AML-193 (cell line): ENCODE measurements around the gene OPCML.

Experiments used
- DNase-seq, 2 experiments: peaks; one replicate each; lab custom pipeline; 2025; lab: John Stamatoyannopoulos, UW

OPCML gene

GRCh38 chr11:133291780-133292179, 240.5 kb downstream of the OPCML start:
- DNase-seq: no peak

DNA sequence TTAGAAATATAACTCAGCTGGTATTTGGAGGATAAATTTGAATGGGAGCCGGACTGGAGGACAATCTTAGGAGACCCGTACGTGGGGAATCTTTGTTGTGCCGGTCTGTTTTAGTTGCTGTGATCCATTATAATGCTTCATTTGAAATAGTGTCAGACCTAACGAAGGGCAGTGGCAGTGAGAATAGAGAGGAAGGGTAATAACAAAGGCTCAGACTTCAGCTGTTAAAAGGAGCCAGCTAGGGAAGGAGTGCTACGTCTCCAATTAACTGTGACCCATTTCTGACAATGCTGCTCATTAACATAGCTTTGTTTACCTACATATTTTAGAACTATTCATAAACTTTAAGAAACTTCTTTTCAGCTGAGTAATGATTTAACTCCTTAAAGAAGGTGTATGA, 246.9 kb downstream of the OPCML start:
- no peak for DNase-seq

GRCh38 chr11:133284156-133284555, 248.1 kb downstream of the OPCML start:
- DNase-seq: no peak

GRCh38 chr11:133277886-133278285, 254.4 kb downstream of the OPCML start:
- DNase-seq: no peak

DNA sequence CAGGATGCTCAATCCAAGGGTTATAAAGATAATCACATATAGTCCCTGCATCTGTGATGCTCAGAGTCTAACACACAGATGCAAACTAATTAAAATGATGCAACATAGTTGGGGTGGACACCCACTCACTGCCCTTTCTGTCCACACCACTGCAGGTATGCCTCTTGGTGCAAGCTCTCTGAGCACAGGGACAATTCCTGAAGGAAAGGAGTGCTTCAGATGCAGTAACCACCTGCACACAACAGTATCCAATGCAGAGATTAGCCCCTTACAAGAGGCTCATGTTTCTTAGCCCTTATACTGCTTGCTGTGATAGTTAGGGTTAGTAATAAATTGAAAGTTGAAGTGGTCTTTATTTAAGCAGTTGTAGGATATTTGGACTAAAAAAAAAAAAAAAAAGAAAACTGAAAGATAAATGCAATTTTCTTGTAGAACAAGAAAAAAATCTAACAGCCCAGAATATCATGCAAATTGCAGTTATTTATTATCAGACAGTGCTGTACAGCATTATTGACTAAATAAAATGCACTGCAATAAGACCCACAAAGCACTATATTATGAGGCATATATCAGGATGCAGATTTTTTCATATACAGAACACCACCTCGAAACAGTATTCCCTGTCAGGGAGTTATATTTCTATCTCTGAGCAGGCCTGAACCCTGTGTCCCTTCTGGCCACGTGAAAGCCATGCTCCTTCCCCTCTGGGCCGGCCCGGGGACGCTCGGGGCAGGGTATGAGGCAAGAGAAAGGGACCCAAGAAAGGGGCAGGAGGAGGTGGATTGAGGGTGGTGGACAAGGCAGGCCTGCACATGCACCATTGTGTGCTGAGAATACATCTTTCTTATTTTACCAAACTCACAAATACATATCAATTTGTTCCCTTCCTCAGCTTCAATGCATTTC, 260.2 kb downstream of the OPCML start:
- DNase-seq: no peak

DNA sequence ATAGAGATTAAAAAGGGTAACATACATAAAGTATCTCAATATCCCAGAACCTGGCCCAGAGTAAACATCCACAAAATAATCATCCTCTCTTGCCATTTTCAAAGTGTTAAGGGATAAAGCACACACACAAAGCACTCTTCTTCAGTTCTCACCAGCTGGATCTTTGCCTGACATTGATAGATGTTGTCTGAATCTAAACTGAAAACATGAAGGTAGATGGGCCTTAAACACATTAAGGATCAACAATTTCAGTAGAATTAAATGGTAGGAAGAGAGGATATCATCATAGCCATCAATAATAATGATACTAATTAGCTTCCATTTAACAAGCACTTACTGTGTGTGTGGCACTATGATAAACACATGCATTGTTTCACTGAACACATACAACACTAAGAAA, 261.1 kb downstream of the OPCML start:
- DNase-seq: no peak

DNA sequence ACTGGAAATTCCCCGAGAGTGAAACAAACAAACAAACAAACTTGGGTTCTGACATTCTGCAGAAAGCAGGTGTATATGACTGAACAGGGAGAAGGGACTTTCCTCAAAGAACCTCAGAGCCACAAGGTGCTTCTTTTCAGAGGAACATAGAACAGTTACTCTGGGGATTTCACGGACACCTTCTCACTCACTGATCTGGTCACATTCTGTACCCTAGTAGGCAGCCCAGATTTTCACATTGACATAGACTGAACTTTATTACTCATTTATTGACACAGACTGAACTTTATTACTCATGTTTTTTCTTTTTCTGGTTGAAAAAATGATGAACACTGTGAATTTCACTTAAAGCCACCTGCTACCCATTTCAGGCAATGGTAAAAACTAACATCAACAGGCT, 263.0 kb downstream of the OPCML start:
- no peak for DNase-seq

DNA sequence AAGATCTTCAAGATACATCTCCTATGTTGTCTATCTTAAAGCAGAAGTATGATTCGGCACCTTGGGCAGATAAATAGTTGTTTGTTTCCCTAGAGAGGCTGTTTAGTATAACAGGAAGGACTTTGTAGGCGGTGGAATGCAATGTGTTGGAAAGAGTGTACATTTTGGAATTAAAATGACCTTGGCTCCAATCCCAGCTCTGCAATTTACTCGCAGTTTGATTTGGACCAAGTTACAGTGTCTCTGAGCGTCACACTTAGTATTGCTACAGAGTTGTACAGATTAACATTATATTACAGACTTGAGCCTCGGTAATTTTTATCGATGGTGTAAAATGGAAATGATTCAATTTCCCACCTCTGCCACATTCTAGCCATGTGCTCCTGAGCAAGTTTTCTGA, 265.3 kb downstream of the OPCML start:
- no peak for DNase-seq

DNA sequence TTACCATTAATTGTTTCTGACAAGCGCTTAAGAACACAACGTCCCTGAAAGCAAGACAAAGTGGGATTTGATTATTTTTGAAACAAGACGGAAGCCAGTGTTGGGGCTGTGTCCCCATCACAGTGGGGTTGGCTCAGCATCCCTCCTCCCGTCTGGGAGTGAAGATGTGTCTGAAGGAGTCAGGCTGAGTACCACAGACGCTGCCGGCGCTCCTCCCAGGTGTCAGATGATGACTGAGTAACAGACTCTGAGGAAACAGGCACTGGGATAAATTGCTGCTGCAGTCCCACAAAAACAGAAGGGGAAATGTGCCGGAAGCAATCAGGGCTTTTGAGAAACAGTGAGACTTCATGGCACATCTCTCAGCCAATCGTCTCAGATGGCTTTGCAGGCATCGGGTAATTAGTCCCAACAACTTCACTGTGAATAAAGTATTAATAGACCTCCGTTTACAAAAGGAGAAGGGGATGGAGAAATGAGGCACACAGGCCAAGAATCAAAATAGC, 266.7 kb downstream of the OPCML start:
- DNase-seq: no peak

GRCh38 chr11:133263332-133263731, 269.0 kb downstream of the OPCML start:
- DNase-seq: no peak

- DNase-seq: no peak
Measured at GRCh38 chr11:133258751-133259150, 273.6 kb downstream of the OPCML start.

DNA sequence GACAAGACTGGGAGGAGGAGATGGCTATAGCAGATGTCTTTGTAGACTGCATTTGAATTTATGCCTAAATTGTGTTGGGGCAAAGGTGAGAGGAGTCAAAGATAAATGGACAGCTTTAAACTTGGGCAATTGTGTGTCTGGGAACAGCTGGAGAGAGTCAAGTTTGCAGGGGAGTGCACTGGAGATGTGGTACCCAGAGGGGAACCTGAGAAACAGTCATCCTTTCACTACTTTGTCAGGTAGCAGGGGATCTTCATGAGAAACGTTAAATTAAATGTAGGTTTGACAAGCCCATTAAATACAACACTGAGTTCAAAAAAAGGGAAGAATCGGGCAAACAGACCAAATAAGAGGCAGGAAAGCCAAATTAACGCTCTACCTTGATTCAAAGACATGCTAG, 277.7 kb downstream of the OPCML start:
- no peak for DNase-seq

DNA sequence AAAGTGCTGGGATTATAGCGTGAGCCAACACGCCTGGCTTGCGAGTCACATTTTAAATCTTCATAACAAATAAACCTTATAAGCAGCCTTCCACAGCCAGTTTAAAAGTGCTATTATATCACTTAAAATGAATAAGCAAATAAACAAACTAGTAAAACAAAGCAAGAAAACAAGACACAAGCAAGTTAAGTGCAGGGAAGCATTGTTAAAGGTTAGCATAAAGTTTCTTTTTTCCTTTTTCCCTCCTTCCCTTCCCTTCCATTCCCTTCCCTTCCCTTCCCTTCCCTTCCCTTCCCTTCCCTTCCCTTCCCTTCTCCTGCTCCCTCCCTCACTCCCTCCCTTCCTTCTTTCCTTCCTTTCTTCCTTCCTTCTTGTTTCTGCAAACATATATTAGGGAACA, 278.7 kb downstream of the OPCML start:
- no peak for DNase-seq

DNA sequence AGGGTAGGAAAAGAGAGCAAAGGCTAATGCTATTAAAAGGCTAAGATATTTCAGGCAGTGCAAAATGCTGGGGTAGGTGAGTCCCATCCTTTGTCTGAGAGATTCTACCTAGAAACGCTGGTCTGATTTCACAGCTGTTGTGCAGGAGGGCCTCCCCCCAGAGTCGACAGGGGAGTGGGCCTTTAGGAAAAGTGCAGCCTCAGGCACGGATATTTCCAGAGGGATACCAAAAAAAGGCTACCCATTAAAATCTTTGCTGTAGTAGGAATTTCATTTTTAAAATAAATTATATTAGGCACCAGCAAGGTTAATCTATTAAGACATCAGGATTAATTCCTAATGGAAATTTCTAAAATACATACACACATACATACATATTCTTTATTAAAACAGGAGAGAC, 280.5 kb downstream of the OPCML start:
- DNase-seq: no peak

GRCh38 chr11:133249530-133249929, 282.8 kb downstream of the OPCML start:
- no peak for DNase-seq

- DNase-seq: no peak
Measured at GRCh38 chr11:133249065-133249464, 283.2 kb downstream of the OPCML start.

DNA sequence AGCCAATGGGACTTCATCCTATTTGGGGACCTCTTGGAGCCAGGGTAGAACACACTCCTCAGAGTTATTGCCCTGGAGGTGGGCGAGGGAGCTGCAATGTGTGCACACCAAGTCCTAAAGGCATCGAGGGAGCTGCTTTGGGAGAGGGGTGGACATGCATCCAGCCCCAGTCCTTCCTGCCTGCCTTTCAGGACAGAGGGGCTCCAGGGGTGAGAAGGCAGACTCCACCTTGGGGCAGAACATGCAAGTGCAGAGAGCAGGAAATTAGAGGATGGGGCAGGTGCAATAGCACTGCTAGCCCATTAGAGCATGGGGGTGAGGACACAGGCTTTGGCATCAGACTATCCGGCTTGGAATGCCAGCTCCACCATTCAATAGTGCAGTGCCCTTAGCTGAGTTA, 288.5 kb downstream of the OPCML start:
- no peak for DNase-seq

DNA sequence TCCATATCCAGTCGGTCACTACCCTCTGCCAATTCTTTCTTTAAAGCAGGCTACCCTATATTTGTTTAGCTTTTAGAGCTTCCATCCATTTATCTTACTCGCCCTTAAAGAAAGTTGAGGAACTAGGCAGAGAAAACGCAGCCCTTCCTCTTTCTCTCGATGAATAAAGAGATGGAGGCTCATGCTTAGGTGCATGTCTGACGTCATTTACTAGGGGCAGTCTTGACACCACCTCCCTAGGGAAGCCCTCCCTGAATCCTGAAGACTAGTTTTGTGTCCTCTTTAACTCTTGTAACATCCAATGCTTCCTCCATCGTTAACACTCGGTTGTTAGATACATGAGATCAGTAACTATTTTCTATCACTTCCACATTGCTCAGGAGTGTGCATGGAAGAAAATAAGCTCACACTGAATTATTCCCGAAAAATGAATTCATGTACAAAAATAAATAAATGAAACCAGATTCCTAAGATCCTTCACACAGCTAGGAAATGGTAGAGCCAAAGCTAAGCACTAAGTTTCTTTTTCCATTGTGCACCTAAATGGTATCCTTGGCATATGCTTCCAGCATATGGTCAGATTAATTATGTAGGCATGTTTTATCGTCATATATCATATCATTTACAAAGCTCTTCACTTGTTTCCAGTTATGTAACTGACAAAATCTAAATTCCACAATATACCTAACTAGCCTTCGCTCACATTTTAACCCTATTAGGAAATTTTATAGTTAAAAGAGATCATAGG, 291.2 kb downstream of the OPCML start:
- no peak for DNase-seq

DNA sequence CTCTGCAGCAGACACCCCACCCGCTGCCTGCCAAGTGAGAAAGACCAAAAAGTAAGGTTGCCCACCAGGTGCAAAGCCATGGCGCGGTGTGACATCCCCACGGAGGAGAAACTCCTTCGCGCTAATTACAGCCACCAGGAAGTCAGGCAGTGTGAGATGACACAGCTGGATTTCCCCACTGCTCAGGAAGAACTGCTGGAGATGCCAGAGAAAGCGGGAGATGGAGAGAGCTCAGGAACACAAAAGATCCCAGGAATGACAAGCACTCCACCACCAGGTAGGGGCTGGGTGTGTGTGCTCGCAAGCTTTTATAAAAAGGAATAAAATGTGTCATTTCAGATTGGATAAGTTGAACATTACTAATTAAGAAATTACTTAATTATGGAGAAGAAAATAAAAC, 292.7 kb downstream of the OPCML start:
- no peak for DNase-seq

GRCh38 chr11:133238495-133238894, 293.8 kb downstream of the OPCML start:
- no peak for DNase-seq

DNA sequence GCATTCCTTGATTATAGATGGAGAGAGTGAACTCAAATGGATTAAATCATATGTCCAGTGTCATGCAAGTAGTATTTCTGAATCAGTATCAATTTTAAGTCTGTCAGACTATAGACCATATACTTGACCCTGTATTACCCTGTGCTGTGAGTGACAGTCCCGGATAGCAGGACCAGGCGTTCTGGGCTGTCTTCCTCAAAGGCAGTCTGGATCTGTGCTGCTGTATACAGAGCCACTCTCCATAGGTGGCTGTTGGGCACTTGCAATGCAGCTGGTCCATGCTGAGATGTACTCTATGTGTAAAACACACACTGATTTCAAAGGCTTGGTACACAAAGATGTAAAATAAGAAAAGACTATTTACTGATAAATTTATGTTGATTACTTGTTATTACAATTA, 294.3 kb downstream of the OPCML start:
- no peak for DNase-seq

DNA sequence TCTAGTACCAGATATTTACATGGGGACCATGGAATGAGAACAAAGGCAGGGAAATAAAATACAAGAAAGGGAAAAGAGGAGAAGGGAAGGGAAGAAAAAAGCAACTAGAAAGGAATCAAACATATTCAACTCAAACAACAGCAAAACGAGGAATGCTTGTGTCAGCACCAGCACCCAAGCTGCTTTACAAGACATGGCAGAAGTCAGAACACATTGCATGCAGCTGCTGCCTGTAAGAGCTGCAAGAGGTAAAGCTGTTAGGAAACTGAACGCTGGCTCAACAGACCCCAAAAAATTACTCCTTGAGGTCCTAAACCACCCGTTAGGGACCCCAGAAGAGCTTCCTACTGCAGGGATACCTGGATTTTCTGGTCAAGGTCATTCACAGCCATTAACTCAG, 296.9 kb downstream of the OPCML start:
- DNase-seq: no peak

DNA sequence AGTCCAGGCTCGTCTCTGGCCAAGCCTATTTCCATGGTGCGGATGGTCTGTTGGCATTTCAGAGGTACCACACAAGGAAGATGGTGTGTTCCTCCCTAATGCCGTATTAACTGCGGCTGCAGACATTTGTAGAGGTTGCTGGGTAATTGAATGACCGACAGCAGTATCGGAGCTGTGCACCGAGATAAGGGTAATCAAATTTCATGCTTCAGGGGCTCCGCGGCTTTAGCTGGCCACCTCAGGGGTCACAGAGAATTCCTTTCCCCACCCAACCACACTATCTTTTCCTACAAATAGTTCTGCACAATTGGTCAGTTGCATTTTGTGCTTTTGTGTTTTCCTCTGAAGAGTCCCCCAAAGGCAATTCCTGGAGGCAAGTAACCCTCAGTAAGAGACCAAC, 297.4 kb downstream of the OPCML start:
- DNase-seq: no peak
